Suppressor macrophage (primary cell): ENCODE data around the gene WDR47.
A peak's percentile ranks its signal among the peaks of the same experiment; 100 is the strongest.
"Not testable (repeated sequence)": the region's sequence is repeated elsewhere in the genome, so short reads cannot be mapped to it uniquely, and the experiment has no call there.

Experiments
- DNase-seq, 4 experiments: peaks; one replicate each; pipeline ENCODE4 v3.0.0-alpha.2; 2020 to 2022

Gene WDR47

GRCh38 chr1:108961752-108962486 lies 80.0 kb downstream of the WDR47 start:
- no peak for DNase-seq

- no peak for DNase-seq
Observed at GRCh38 chr1:108961198-108961597, 80.7 kb downstream of the WDR47 start.

- no peak for DNase-seq
Observed at GRCh38 chr1:108960719-108961118, 81.2 kb downstream of the WDR47 start.

GRCh38 chr1:108957888-108958287 lies 84.0 kb downstream of the WDR47 start:
- no peak for DNase-seq

- no peak for DNase-seq
Observed at GRCh38 chr1:108955881-108956280, 86.0 kb downstream of the WDR47 start.

GRCh38 chr1:108955111-108955510 lies 86.8 kb downstream of the WDR47 start:
- no peak for DNase-seq

GRCh38 chr1:108953452-108953851 lies 88.5 kb downstream of the WDR47 start:
- no peak for DNase-seq

- no peak for DNase-seq
Observed at GRCh38 chr1:108951242-108951641, 90.7 kb downstream of the WDR47 start.

- DNase-seq = no peak
Observed at GRCh38 chr1:108949044-108949443, 92.9 kb downstream of the WDR47 start.

GRCh38 chr1:108947871-108948525 lies 93.9 kb downstream of the WDR47 start:
- DNase-seq = peak in 1 of 4 experiments; percentile 6

- no peak for DNase-seq
Observed at GRCh38 chr1:108936170-108936569, 105.7 kb downstream of the WDR47 start.

GRCh38 chr1:108933944-108934343 lies 108.0 kb downstream of the WDR47 start:
- no peak for DNase-seq

GRCh38 chr1:108927565-108927964 lies 114.3 kb downstream of the WDR47 start:
- not testable (repeated sequence) for DNase-seq

GRCh38 chr1:108925920-108926319 lies 116.0 kb downstream of the WDR47 start:
- DNase-seq = no peak
